OCI-LY1 (cell line): ENCODE data around the gene KREMEN1.

Experiments used
- CTCF ChIP-seq: fragments of 200-600 bp; sonication (generic), shearing (Covaris generic); IDR thresholded peaks from 2 replicates; pipeline ENCODE4 v1.5.1; 2017; ENCODE audit warnings: mild to moderate bottlenecking, antibody characterized with exemption, low read length, moderate library complexity, mixed read lengths
- EZH2 ChIP-seq: fragments of 200-600 bp; sonication (generic), shearing (Covaris generic); IDR thresholded peaks from 2 replicates; pipeline ENCODE4 v1.8.0; 2017; ENCODE audit warnings: borderline replicate concordance, mixed run types, mild to moderate bottlenecking, antibody characterized with exemption, low read length, moderate library complexity, mixed read lengths

GRCh38 chr22:29152954-29153719 lies 80.3 kb downstream of the KREMEN1 start:
- no peak for TF ChIP-seq CTCF
- TF ChIP-seq EZH2: no peak
